SK-N-SH (cell line): ENCODE measurements around the gene CCR6.

Source experiments
- EP300 ChIP-seq, 2 experiments: IDR thresholded peaks; 2 replicates each; pipeline versions ENCODE4 v1.4.0 to v1.6.1; 2012; ENCODE audit warnings: borderline replicate concordance in 1 of 2, low read depth in 1 of 2, low read length in 1 of 2
- FOXM1 ChIP-seq: IDR thresholded peaks from 2 replicates; pipeline ENCODE4 v1.4.0; 2012; ENCODE audit warnings: low read depth, mild to moderate bottlenecking
- GABPA ChIP-seq: IDR thresholded peaks from 2 replicates; pipeline ENCODE4 v1.4.0; 2012; ENCODE audit warnings: low read depth, mild to moderate bottlenecking
- JUND ChIP-seq: IDR thresholded peaks from 2 replicates; pipeline ENCODE4 v1.4.0; 2012
- RAD21 ChIP-seq: IDR thresholded peaks from 2 replicates; pipeline ENCODE4 v1.6.1; 2012; ENCODE audit warnings: mild to moderate bottlenecking, low read length
- RCOR1 ChIP-seq: fragments of 150-350 bp; IDR thresholded peaks from 2 replicates; pipeline ENCODE4 v1.6.1; 2017; ENCODE audit warnings: antibody characterized with exemption, low read length
- SMC3 ChIP-seq: IDR thresholded peaks from 2 replicates; pipeline ENCODE4 v1.6.1; 2012; ENCODE audit warnings: low read depth, low read length, improper control_type of control experiment
- TCF12 ChIP-seq: IDR thresholded peaks from 2 replicates; pipeline ENCODE4 v1.4.0; 2012
- YY1 ChIP-seq: IDR thresholded peaks from 2 replicates; pipeline ENCODE4 v1.4.0; 2012; ENCODE audit warnings: low read depth, mild to moderate bottlenecking
- TF ChIP-seq, protein P1 (sequence below): fragments of 200-600 bp; sonication (generic); IDR thresholded peaks from 2 replicates; pipeline ENCODE4 v1.6.1; 2017; ENCODE audit warnings: antibody characterized with exemption, mild to moderate bottlenecking, moderate library complexity
- TF ChIP-seq, protein P2 (sequence below): fragments of 150-350 bp; IDR thresholded peaks from 2 replicates; pipeline ENCODE4 v1.6.1; 2016; ENCODE audit warnings: mild to moderate bottlenecking, low read depth, low read length
- TF ChIP-seq, protein P3 (sequence below): fragments of 150-350 bp; IDR thresholded peaks from 2 replicates; pipeline ENCODE4 v1.6.1; 2017; ENCODE audit warnings: antibody characterized with exemption, low read length, low read depth, borderline replicate concordance
- TF ChIP-seq, protein P4 (sequence below): IDR thresholded peaks from 2 replicates; pipeline ENCODE4 v1.4.0; 2012; ENCODE audit warnings: low read depth, borderline replicate concordance
- TF ChIP-seq, protein P5 (sequence below): IDR thresholded peaks from 2 replicates; pipeline ENCODE4 v1.6.1; 2012; ENCODE audit warnings: mild to moderate bottlenecking, low read depth, low read length, moderate library complexity

DNA sequence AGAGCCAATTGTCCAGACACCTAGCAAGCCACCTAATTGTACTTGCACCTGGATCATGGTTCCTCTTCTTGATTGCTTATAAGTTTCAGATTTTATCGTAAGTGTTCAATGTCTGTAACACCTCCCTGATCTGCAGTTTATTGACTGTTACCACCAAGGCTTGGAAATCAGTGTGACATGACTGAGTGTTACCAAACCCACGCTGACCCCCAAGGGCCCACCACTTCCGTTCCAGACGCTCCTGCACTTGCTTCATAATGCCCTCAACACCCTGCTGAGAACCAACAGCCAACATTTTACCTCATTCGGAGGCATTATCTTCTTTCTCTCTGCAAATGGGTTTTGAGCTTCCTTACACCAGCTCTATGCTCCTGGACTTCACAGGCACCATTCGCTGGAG lies 6.3 kb downstream of the CCR6 start:
- TF ChIP-seq, protein P1, sequence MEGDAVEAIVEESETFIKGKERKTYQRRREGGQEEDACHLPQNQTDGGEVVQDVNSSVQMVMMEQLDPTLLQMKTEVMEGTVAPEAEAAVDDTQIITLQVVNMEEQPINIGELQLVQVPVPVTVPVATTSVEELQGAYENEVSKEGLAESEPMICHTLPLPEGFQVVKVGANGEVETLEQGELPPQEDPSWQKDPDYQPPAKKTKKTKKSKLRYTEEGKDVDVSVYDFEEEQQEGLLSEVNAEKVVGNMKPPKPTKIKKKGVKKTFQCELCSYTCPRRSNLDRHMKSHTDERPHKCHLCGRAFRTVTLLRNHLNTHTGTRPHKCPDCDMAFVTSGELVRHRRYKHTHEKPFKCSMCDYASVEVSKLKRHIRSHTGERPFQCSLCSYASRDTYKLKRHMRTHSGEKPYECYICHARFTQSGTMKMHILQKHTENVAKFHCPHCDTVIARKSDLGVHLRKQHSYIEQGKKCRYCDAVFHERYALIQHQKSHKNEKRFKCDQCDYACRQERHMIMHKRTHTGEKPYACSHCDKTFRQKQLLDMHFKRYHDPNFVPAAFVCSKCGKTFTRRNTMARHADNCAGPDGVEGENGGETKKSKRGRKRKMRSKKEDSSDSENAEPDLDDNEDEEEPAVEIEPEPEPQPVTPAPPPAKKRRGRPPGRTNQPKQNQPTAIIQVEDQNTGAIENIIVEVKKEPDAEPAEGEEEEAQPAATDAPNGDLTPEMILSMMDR, result no peak
- TF ChIP-seq, protein P2, sequence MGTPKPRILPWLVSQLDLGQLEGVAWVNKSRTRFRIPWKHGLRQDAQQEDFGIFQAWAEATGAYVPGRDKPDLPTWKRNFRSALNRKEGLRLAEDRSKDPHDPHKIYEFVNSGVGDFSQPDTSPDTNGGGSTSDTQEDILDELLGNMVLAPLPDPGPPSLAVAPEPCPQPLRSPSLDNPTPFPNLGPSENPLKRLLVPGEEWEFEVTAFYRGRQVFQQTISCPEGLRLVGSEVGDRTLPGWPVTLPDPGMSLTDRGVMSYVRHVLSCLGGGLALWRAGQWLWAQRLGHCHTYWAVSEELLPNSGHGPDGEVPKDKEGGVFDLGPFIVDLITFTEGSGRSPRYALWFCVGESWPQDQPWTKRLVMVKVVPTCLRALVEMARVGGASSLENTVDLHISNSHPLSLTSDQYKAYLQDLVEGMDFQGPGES, result no peak
- TF ChIP-seq, protein P3, sequence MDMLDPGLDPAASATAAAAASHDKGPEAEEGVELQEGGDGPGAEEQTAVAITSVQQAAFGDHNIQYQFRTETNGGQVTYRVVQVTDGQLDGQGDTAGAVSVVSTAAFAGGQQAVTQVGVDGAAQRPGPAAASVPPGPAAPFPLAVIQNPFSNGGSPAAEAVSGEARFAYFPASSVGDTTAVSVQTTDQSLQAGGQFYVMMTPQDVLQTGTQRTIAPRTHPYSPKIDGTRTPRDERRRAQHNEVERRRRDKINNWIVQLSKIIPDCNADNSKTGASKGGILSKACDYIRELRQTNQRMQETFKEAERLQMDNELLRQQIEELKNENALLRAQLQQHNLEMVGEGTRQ, result no peak
- TF ChIP-seq EP300 (IDR thresholded peaks at IDR 0.05; ENCODE audit: borderline replicate concordance in 1 of 2, low read depth in 1 of 2, low read length in 1 of 2), result no peak
- TF ChIP-seq TCF12, result no peak
- no peak for TF ChIP-seq FOXM1
- TF ChIP-seq JUND, result no peak
- TF ChIP-seq, protein P4, sequence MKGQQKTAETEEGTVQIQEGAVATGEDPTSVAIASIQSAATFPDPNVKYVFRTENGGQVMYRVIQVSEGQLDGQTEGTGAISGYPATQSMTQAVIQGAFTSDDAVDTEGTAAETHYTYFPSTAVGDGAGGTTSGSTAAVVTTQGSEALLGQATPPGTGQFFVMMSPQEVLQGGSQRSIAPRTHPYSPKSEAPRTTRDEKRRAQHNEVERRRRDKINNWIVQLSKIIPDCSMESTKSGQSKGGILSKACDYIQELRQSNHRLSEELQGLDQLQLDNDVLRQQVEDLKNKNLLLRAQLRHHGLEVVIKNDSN, result no peak
- TF ChIP-seq SMC3, result no peak
- no peak for TF ChIP-seq RCOR1
- TF ChIP-seq, protein P5, sequence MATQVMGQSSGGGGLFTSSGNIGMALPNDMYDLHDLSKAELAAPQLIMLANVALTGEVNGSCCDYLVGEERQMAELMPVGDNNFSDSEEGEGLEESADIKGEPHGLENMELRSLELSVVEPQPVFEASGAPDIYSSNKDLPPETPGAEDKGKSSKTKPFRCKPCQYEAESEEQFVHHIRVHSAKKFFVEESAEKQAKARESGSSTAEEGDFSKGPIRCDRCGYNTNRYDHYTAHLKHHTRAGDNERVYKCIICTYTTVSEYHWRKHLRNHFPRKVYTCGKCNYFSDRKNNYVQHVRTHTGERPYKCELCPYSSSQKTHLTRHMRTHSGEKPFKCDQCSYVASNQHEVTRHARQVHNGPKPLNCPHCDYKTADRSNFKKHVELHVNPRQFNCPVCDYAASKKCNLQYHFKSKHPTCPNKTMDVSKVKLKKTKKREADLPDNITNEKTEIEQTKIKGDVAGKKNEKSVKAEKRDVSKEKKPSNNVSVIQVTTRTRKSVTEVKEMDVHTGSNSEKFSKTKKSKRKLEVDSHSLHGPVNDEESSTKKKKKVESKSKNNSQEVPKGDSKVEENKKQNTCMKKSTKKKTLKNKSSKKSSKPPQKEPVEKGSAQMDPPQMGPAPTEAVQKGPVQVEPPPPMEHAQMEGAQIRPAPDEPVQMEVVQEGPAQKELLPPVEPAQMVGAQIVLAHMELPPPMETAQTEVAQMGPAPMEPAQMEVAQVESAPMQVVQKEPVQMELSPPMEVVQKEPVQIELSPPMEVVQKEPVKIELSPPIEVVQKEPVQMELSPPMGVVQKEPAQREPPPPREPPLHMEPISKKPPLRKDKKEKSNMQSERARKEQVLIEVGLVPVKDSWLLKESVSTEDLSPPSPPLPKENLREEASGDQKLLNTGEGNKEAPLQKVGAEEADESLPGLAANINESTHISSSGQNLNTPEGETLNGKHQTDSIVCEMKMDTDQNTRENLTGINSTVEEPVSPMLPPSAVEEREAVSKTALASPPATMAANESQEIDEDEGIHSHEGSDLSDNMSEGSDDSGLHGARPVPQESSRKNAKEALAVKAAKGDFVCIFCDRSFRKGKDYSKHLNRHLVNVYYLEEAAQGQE, result no peak
- no peak for TF ChIP-seq RAD21
- TF ChIP-seq GABPA, result no peak
- TF ChIP-seq YY1, result no peak
